Kidney (tissue), 14 donors: ENCODE data around the gene PARVG. TPM values are rescaled to one million over a fixed set of nuclear protein-coding genes. Genes with fewer than 3 reads are reported as not detected.

Experiments used
- DNase-seq, 5 donors: peaks; one replicate each; pipeline ENCODE4 v3.0.0-alpha.2; 2013 to 2020
- FAIRE-seq: peaks from 2 replicates; lab custom pipeline; 2012; peaks lifted over from hg19 to GRCh38; lab: Jason Lieb, UNC
- H3K27ac ChIP-seq, 2 donors: one replicate each; pipeline ENCODE4 v1.7.0; 2013; ENCODE audit warnings: low read depth in 2 of 2, low read length in 2 of 2, inconsistent platforms in 1 of 2
- H3K27me3 ChIP-seq: one replicate; pipeline ENCODE4 v1.7.1; 2013; ENCODE audit warnings: low read length, inconsistent platforms; ENCODE audit not compliant: control insufficient read depth, insufficient read depth
- H3K36me3 ChIP-seq, 3 donors: one replicate each; pipeline versions ENCODE4 v1.7.0 to v1.7.1; 2013; ENCODE audit warnings: low read length in 3 of 3, control low read depth in 1 of 3, inconsistent platforms in 1 of 3; ENCODE audit not compliant: insufficient read depth in 3 of 3, control insufficient read depth in 2 of 3
- H3K4me1 ChIP-seq, 3 donors: one replicate each; pipeline versions ENCODE4 v1.7.0 to v1.7.1; 2013; ENCODE audit warnings: low read length in 3 of 3, inconsistent platforms in 1 of 3, low read depth in 1 of 3; ENCODE audit not compliant: control insufficient read depth in 2 of 3, insufficient read depth in 2 of 3
- H3K4me3 ChIP-seq, 3 donors: one replicate each; pipeline versions ENCODE4 v1.7.0 to v1.8.1; 2013; ENCODE audit warnings: low read length in 3 of 3, control low read depth in 1 of 3, inconsistent platforms in 1 of 3
- H3K9ac ChIP-seq, 3 donors: one replicate each; pipeline versions ENCODE4 v1.7.0 to v1.7.1; 2013; ENCODE audit warnings: low read length in 3 of 3, control low read depth in 1 of 3, inconsistent platforms in 1 of 3
- H3K9me3 ChIP-seq, 3 donors: one replicate each; pipeline versions ENCODE4 v1.7.0 to v1.7.1; 2013; ENCODE audit warnings: low read length in 3 of 3, control low read depth in 1 of 3, inconsistent platforms in 1 of 3; ENCODE audit not compliant: control insufficient read depth in 2 of 3, insufficient read depth in 1 of 3
- CTCF ChIP-seq: IDR thresholded peaks from 3 replicates; pipeline ENCODE4 v1.5.1; 2012; ENCODE audit warnings: mild to moderate bottlenecking, moderate library complexity, borderline replicate concordance; ENCODE audit not compliant: insufficient read depth; ENCODE audit errors: extremely low read depth
- intact Hi-C: fragments of 100-400 bp; cut with DNase I; formaldehyde crosslinking; loops from one replicate; pipeline ENCODE4 v1.11.1; 2022
- polyA plus RNA-seq: library from polyadenylated mRNA; stranded (reverse); fragments of 350-450 nt; fragmentation: Illumina TruSeq; extraction: RNeasy Lipid Tissue Mini Kit (QIAGEN cat#74804); gene quantifications from one replicate; pipeline ENCODE4 v1.2.3, GENCODE V29; 2014; ENCODE audit warnings: low read depth, low replicate concordance; ENCODE audit not compliant: insufficient read depth
- total RNA-seq: library from RNA; stranded (reverse); fragmentation: NEBNext Ultra II Directional; extraction: Animal tissue kit (Norgen Biotek cat#: 25700); gene quantifications from one replicate; pipeline ENCODE4 v1.2.1, GENCODE V29; 2021
- donor health status: control.
- donor health status: control.
- donor health status: control.
- donor health status: control.
- donor health status: control.
- donor health status: DM: yes; HTN: yes; CAD: no.
- donor health status: Normal renal cell carcinoma (clear cell type).

PARVG gene
- total and polyA plus RNA-seq, 2 donors from 2014 or later = 2.5 to 20.9 TPM

GRCh38 chr22:44164031-44164430 lies 16.7 kb upstream of the PARVG start:
- DNase-seq (peak in 1 of 5 donors; percentile 42), FAIRE-seq (no peak)
- no peak overlapping the region for H3K27ac ChIP-seq
- intact Hi-C loops = no loop called here
- no peak for TF ChIP-seq CTCF
- no peak overlapping the region for H3K4me3 ChIP-seq
- H3K9me3 ChIP-seq = no peaks in the 10 kb centered on the region
- no peaks in the 10 kb centered on the region for H3K36me3 ChIP-seq
- H3K27me3 ChIP-seq = no peaks in the 10 kb centered on the region
- H3K4me1 ChIP-seq = no peaks in the 10 kb centered on the region
- H3K9ac ChIP-seq = no peak overlapping the region

- H3K9ac ChIP-seq = no peak overlapping the region
- H3K36me3 ChIP-seq = no peaks in the 10 kb centered on the region
- H3K9me3 ChIP-seq = no peaks in the 10 kb centered on the region
- DNase-seq (peak in 1 of 5 donors; percentile 58), FAIRE-seq (no peak)
- intact Hi-C loops = no loop called here
- no peaks in the 10 kb centered on the region for H3K27me3 ChIP-seq
- H3K4me1 ChIP-seq = no peaks in the 10 kb centered on the region
- H3K4me3 ChIP-seq = no peak overlapping the region
- H3K27ac ChIP-seq = no peak overlapping the region
- TF ChIP-seq CTCF = no peak
Measured at GRCh38 chr22:44165286-44165874, 15.3 kb upstream of the PARVG start.

- DNase-seq (peak in 1 of 5 donors; percentile 71), FAIRE-seq (no peak)
- no peak for TF ChIP-seq CTCF
- Histone ChIP-seq H3K27ac (no peak overlapping the region), H3K36me3 (no peaks in the 10 kb centered on the region), H3K9ac (no peak overlapping the region), H3K4me1 (no peaks in the 10 kb centered on the region), H3K4me3 (no peak overlapping the region), H3K9me3 (no peaks in the 10 kb centered on the region), H3K27me3 (no peaks in the 10 kb centered on the region)
- intact Hi-C loops = no loop called here
Measured at GRCh38 chr22:44166498-44167276, 14.0 kb upstream of the PARVG start.
